DND-41 (cell line): Measurements from ENCODE around the gene SFSWAP.

ENCODE experiments used
- CTCF ChIP-seq: IDR thresholded peaks from 2 replicates; pipeline ENCODE4 v1.5.1; 2012; ENCODE audit warnings: borderline replicate concordance, low read length, moderate library complexity, mild to moderate bottlenecking; ENCODE audit not compliant: poor library complexity, severe bottlenecking; ENCODE audit errors: extremely low read depth
- EZH2 ChIP-seq: IDR thresholded peaks from 3 replicates; pipeline ENCODE4 v1.6.1; 2012; ENCODE audit warnings: borderline replicate concordance, low read depth, mild to moderate bottlenecking, moderate library complexity, low read length, inconsistent platforms; ENCODE audit not compliant: severe bottlenecking

- no peak for TF ChIP-seq CTCF
- no peak for TF ChIP-seq EZH2
These were observed 115.4 kb downstream of the SFSWAP start for GRCh38 chr12:131826097-131826928.
